ENCODE results near the gene ADK. TPM values are rescaled to one million over a fixed set of nuclear protein-coding genes. Genes with fewer than 3 reads are reported as not detected.
A peak's percentile ranks its signal among the peaks of the same experiment; 100 is the strongest.

ADK gene
- total and polyA plus RNA-seq, 10 donors, result 11.1 to 40.5 (median 32.1) TPM

DNA sequence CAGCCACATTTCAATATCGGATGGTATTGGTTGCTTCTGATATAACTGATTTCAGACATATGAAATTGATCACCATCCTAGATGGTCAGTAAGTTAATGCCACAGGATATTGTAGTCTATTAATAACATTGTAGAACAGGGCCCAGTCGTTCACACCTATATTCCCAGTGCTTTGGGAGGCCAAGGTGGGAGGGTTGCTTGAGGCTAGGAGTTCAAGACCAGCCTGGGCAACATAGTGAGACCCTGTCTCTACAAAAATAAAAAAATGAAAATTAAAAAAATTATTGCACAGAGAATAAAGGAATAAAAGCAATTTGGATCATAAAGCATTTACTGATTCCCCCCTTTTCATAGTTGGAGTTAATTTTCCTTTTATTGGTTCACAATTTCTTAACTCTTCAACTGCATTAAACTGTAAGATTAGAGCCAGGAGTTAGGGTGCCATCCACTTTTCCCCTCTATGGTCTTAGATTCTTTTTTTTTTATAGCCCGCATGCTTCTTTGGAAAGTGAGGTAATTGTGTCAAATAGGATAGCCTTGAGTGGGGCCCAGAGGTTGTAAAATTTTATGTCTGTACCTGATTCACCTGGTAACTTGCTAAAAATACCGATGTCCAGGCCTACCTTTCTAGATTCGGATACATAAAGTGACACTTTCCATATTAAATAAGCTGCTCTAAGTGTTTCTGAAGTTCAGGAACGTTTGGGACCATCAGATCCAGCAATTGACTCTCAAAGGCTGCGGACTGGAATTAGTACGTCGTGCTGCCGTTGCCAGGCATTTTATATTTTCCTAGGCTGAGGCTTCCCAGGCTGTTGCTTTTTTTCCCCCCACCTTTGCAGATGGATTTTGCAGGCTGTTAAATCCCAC, 24.7 kb downstream of the ADK start:
- H3K27ac ChIP-seq, result peak overlapping the region; percentile 79 to 96 (median 93)

GRCh38 chr10:74176380-74177139, 25.5 kb downstream of the ADK start:
- Histone ChIP-seq H3K27ac (peak overlapping the region; percentile 79 to 96 (median 93)), H3K9me3 (no peaks in the 10 kb centered on the region), H3K4me3 (peak overlapping the region; percentile 67 to 91 (median 83)), H3K4me1 (peaks cover 14 to 70% (median 35%) of the 10 kb centered on the region in 6 donors), H3K36me3 (no peaks in the 10 kb centered on the region), H3K27me3 (replicated peaks in 1 of 7) (no peaks in the 10 kb centered on the region)
- WGBS, 5 donors, result 0% methylated on average over 42 to 72 of the region's 72 CpGs
- intact Hi-C loops (cut with DNase I; ENCODE audit: low total_unique reads), result no loop called here
- peak; percentile 100 for DNase-seq
- TF ChIP-seq, protein P1, sequence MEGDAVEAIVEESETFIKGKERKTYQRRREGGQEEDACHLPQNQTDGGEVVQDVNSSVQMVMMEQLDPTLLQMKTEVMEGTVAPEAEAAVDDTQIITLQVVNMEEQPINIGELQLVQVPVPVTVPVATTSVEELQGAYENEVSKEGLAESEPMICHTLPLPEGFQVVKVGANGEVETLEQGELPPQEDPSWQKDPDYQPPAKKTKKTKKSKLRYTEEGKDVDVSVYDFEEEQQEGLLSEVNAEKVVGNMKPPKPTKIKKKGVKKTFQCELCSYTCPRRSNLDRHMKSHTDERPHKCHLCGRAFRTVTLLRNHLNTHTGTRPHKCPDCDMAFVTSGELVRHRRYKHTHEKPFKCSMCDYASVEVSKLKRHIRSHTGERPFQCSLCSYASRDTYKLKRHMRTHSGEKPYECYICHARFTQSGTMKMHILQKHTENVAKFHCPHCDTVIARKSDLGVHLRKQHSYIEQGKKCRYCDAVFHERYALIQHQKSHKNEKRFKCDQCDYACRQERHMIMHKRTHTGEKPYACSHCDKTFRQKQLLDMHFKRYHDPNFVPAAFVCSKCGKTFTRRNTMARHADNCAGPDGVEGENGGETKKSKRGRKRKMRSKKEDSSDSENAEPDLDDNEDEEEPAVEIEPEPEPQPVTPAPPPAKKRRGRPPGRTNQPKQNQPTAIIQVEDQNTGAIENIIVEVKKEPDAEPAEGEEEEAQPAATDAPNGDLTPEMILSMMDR (IDR thresholded peaks at IDR 0.05 in 8 of 11, conservative IDR thresholded peaks at IDR 0.05 in 3 of 11), result peak in 2 of 11 experiments; percentile 12 to 37
- peak; percentile 96 to 98 (median 98) for TF ChIP-seq POLR2AphosphoS5 (IDR thresholded peaks at IDR 0.05)
- TF ChIP-seq POLR2A (IDR thresholded peaks at IDR 0.05), result peak; percentile 29 to 93 (median 60)

More for the DNA sequence above, 24.7 kb downstream of the ADK start:
- intact Hi-C loops (cut with DNase I; ENCODE audit: low total_unique reads), result no loop called here
- WGBS, 5 donors, result 24 to 32% (median 29%) methylated on average over 10 of the region's 10 CpGs
- H3K4me3 ChIP-seq, result peak overlapping the region; percentile 67 to 91 (median 83)
- no peaks in the 10 kb centered on the region for H3K36me3 ChIP-seq
- H3K4me1 ChIP-seq, result peaks cover 14 to 69% (median 35%) of the 10 kb centered on the region in 6 donors
- no peak for TF ChIP-seq POLR2A (IDR thresholded peaks at IDR 0.05)
- TF ChIP-seq POLR2AphosphoS5 (IDR thresholded peaks at IDR 0.05), result no peak
- TF ChIP-seq, protein P1 (IDR thresholded peaks at IDR 0.05 in 8 of 11, conservative IDR thresholded peaks at IDR 0.05 in 3 of 11), result no peak
- H3K27me3 ChIP-seq (replicated peaks in 1 of 7), result no peaks in the 10 kb centered on the region
- H3K9me3 ChIP-seq, result no peaks in the 10 kb centered on the region
- DNase-seq, result no peak

DNA sequence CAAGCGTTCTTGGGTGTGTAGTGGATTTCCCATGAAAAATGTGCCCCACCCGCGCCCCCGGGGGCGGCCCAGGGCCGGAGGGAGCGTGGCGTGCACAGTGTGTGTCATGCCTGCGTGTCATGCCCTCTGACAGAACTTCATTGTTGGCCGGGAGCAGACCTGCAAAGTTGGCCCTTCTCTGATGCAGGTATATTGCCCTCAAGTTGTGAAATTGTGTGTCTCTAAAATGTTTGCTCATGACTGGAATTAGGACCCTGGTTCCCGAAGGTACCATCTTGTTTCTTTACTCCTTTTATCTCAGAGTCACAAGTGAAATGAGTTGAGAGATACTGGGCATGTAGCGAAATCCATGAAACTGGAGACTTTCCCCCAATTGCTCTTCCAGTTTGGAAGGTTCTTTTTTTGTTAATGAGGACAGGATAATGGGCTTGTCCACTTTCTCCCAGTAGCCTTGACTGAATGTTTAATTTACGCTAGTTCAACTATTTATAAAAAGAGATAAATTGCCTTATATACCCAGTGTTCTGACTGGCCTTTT, 26.2 kb downstream of the ADK start:
- H3K27me3 ChIP-seq (replicated peaks in 1 of 7), result no peaks in the 10 kb centered on the region
- H3K27ac ChIP-seq, result peak overlapping the region; percentile 79 to 96 (median 93)
- no peak for TF ChIP-seq POLR2A (IDR thresholded peaks at IDR 0.05)
- TF ChIP-seq, protein P1 (IDR thresholded peaks at IDR 0.05 in 8 of 11, conservative IDR thresholded peaks at IDR 0.05 in 3 of 11), result no peak
- no peak for TF ChIP-seq POLR2AphosphoS5 (IDR thresholded peaks at IDR 0.05)
- intact Hi-C loops (cut with DNase I; ENCODE audit: low total_unique reads), result no loop called here
- WGBS, 5 donors, result 10 to 13% (median 12%) methylated on average over 10 to 13 of the region's 13 CpGs
- H3K9me3 ChIP-seq, result no peaks in the 10 kb centered on the region
- peak overlapping the region; percentile 67 to 91 (median 83) for H3K4me3 ChIP-seq
- H3K4me1 ChIP-seq, result peaks cover 14 to 76% (median 37%) of the 10 kb centered on the region in 6 donors
- H3K36me3 ChIP-seq, result no peaks in the 10 kb centered on the region
- peak; percentile 88 for DNase-seq
